HG02763 (cell line): ENCODE data around the gene NME9.

Source experiments
- ATAC-seq: cut with Tn5 transposase; IDR thresholded peaks from one replicate; pipeline ENCODE4 v1.9.1; 2021; ENCODE audit warnings: mild to moderate bottlenecking, moderate library complexity; ENCODE audit not compliant: unreplicated experiment

The NME9 gene

DNA sequence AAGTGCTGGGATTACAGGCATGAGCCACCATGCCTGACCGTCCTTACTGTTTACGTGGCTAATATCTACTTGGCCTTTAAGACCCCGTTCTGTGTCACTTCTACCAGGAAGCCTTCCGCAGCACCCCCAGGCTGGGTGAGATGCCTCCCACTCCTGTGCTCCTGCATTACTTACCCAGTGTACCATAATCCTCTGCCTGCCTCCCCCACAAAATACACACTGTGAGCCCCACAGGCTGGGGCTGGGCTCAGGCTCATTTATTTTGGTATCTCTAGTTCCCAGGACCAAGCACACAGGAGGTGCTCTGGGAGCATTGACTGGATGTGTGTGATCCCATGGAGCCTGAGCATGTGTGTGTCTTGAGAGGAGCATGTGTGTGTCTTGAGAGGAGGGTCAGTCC lies 33.7 kb upstream of the NME9 start:
- no peak for ATAC-seq

- no peak for ATAC-seq
Observed at GRCh38 chr3:138362538-138362937, 32.9 kb upstream of the NME9 start.

GRCh38 chr3:138361561-138361971 lies 31.9 kb upstream of the NME9 start:
- ATAC-seq, result no peak

GRCh38 chr3:138360869-138361525 lies 31.3 kb upstream of the NME9 start:
- no peak for ATAC-seq

- ATAC-seq, result no peak
Observed at GRCh38 chr3:138359919-138360868, 30.5 kb upstream of the NME9 start.

DNA sequence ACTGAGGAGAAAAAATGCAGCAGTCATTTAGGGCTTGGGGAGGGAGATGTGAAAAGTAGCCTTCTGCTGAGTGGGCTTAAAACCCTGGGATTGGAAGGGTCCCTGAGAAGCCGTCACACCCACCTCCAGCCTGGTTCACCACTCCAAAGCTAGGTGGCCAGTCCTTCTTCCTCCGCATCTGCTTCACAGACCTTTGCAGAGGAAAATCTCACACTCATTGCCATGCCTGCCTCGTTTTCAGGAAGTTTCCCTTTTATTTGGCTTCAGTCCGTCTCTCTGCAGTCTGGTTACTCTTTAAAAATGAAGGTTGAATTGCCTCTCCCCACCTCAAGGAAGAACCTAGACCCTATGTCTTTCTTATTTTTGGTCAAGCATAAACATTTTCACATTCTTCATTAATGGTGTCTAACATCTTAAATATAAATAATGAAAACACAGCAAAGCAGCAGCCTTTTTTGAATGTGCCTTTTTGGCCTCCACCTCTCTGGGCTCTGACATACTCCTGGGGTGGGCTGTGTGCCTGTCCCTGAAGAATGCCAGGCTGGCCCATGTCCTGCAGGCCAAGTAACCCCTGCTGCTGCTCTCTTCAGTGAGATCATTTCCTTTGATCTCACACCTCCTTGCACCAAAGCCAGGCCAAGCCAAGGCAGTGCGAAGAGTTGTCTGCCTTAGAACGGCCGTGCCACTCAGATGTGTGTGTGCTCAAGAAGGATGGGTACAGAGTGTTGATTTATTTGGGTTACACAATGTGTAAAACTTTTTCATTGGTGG lies 29.7 kb upstream of the NME9 start:
- ATAC-seq, result no peak

GRCh38 chr3:138356730-138357405 lies 27.2 kb upstream of the NME9 start:
- ATAC-seq, result no peak

- no peak for ATAC-seq
Observed at GRCh38 chr3:138355071-138355470, 25.4 kb upstream of the NME9 start.

DNA sequence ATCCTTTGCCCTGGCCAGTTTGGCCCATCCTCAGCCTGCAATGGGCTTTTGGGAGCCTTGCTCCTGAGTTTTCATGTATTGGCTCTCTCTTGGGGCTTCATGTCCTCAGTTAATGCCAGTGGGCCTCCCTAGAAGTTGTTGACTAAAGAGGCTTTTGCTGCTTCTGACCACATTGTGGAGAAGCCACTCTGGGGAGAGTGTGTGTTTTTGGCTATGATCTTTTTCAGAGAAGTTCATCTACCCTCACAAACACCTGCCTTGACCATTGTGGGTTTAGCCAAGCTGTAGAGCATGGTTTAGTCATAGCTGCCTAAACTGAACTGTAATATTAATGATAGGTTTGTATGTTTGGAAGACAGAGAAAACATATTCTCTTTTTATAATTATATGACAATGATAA lies 24.7 kb upstream of the NME9 start:
- ATAC-seq, result no peak

- no peak for ATAC-seq
Observed at GRCh38 chr3:138351916-138352550, 22.4 kb upstream of the NME9 start.

GRCh38 chr3:138351151-138351550 lies 21.5 kb upstream of the NME9 start:
- ATAC-seq, result no peak

GRCh38 chr3:138349926-138350665 lies 20.4 kb upstream of the NME9 start:
- no peak for ATAC-seq

DNA sequence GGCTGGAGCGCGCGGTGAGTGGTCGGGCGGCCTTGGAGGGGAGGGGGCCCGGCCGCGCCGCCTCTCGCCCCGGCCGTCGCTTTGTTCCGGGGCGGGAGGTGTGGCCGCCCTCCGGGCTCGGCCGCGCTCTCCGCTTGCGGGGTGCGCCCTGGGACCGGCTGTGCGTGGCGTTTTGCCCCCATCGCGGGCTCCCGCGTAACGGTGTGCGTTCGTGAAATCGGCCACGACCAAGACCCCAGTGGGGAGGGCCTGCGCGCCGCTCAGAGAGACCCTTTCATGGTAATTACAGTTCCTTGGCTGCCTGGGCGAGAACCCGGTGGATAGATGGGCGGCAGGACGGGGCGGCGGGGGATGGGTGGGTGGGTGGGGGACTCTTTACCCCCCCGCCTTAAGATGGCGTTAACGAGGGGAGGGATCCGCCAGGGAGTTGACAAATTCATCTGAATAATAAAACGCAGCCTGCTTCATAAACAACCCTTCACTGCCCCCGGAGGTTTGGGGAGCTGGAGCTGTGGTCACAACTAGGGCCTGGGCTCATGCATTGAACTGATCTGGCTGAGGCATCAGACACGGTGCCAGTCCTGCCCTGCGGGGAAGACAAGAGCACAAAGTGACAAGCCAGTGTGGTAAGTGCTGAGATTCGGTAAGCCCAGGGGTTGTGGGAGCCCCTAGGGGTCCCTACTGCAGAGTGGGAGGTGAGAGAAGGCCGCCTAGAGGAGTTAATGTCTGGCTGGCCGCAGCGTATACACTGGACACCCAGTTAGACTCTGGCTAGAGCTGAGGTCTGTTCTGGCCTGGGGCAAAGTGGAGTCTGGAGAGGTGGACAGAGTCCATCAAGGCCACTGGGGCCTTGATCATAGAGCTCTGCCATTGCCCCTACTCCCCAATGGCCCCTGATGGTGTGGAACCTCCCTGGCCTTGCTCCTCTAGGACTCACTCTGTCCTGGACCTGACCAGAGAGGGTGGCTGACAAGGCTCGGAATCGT lies 19.4 kb upstream of the NME9 start:
- ATAC-seq, result no peak

GRCh38 chr3:138347960-138348753 lies 18.5 kb upstream of the NME9 start, which contains the start of gene MRAS:
MRAS (plus strand) TSS chr3:138348579; CDS start chr3:138372884, 24,305 bp downstream.
- no peak for ATAC-seq

- ATAC-seq, result no peak
Observed at GRCh38 chr3:138344754-138345153, 15.1 kb upstream of the NME9 start.

DNA sequence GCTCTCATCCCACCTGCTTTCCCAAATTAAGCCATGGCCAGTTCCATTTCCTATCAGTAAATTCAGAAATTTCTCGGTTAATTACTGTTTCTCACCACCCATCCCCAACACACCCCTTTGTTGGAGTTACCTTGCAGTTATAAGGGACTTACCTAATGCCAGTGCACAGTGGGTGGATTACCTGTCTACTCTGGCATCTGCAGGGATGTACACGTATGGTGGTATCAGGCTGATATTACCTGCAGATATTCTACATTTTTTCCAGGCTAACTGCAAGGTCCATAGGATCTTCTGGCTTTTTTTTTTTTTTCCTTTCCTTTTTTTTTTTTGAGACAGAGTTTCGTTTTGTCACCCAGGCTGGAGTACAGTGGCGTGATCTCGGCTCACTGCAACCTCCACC lies 10.9 kb upstream of the NME9 start:
- ATAC-seq, result no peak

- no peak for ATAC-seq
Observed at GRCh38 chr3:138338811-138339210, 9.2 kb upstream of the NME9 start.

DNA sequence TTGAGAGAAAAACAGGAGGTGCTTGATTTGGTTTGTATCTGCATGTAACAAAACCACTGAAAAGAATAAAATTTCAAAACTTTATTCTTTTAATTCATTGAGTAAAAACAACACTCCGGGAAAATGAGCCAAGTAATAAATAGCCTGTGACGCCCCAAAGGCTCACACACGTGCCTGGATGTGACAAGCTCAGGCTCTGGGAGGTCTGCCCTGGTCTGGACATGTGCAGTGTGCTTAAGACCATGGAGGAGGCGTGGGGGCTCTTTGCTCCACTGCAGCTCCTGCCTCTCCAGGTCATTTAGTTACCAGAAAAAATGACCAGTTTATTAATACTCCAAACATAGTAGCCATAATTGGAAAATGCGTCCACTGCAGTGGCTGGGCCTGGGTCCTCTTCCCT lies 8.6 kb upstream of the NME9 start:
- no peak for ATAC-seq
